GM12864 (cell line): Measurements from ENCODE around the gene CDH23.

Experiments
- DNase-seq: peaks from one replicate; pipeline ENCODE4 v3.0.0-alpha.2; 2011; ENCODE audit warnings: low read depth
- H3K4me3 ChIP-seq: 2 replicates; pipeline ENCODE4 v1.5.1; 2011; ENCODE audit warnings: mild to moderate bottlenecking, low read depth, low read length, control low read depth
- CTCF ChIP-seq: IDR thresholded peaks from 2 replicates; pipeline ENCODE4 v1.5.1; 2011; ENCODE audit warnings: low read depth, mild to moderate bottlenecking, moderate library complexity, low read length, control low read depth, inconsistent platforms; ENCODE audit errors: missing control alignments

CDH23 gene

GRCh38 chr10:71374481-71375233, 22.1 kb upstream of the CDH23 start:
- H3K4me3 ChIP-seq: no peak overlapping the region
- TF ChIP-seq CTCF: no peak
- DNase-seq: no peak

DNA sequence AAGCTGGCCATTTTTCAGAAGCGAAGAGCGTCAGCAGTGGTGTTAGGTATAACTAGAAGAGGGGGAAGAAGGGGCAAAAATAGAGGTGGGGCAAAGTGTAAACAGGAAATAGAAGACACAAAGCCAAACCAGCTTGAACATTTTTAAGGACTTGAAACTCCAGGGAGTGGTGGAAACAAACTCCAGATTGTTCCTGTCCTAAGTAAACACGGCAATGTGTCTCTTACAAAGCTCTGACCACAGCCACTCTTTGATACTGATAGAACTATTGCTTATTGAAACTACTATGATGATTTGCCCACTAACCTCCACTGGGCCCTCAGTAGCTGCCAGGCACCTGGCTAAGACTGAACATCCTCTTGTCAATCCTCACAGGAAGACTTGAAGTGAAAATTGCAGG, 20.8 kb upstream of the CDH23 start:
- no peak for TF ChIP-seq CTCF
- H3K4me3 ChIP-seq: no peak overlapping the region
- DNase-seq: no peak

DNA sequence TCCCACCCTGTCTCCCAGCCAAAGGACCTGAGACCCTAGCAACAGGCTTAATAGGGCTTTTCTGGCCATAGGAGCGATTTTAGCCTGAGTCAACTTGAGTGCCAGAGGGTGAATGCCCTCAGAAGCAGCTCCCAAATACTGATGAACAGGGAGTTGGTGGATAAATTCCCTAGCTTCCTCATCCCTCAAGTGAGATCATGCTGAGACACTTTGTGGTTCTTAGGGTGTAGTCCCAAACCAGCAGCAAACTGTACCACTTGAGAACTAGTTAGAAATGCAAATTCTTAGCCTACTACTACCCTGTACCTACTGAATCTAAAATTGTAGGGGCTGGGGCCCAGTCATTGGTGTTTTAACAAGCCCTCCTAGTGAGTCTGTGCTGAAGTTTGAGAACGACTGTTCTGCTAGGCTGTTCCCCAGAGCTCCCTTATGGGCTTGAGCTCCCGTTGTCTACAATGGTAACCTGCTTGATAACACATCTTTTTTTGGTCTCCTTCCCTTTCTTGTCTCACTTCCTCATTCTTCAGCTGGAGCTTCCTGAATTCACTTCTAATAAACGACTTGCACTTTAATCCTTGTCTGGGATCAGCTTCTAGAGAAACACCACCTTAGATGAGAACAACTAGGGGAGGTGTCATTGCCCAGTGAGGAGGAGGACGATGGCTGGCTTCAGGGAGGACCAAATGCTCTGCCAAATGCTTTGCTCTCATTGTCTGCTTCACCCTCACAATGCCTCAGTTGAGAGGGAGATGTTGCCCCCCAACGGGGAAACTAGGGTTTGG, 18.2 kb upstream of the CDH23 start:
- TF ChIP-seq CTCF: no peak
- no peak for DNase-seq
- no peak overlapping the region for H3K4me3 ChIP-seq

- no peak for DNase-seq
- no peak for TF ChIP-seq CTCF
- no peak overlapping the region for H3K4me3 ChIP-seq
Measured at GRCh38 chr10:71379118-71379766, 17.5 kb upstream of the CDH23 start.

DNA sequence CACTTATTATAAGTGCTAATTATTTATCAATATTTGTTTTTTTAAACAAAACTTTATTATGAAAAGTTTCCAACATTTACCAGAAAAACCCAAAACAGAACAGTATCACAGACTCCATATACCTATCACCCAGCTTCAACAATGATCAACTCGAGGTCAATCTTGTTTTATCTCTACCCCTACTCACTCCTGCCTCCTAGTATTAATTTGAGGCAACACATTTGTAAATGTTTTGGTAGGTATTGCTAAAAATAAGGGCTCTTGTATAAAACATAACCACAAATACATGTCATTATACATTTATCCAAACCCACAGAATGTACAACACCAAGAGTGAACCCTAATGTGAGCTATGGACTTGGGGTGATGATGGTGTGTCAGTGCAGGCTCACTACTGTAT, 15.9 kb upstream of the CDH23 start:
- TF ChIP-seq CTCF: no peak
- no peak overlapping the region for H3K4me3 ChIP-seq
- DNase-seq: no peak

DNA sequence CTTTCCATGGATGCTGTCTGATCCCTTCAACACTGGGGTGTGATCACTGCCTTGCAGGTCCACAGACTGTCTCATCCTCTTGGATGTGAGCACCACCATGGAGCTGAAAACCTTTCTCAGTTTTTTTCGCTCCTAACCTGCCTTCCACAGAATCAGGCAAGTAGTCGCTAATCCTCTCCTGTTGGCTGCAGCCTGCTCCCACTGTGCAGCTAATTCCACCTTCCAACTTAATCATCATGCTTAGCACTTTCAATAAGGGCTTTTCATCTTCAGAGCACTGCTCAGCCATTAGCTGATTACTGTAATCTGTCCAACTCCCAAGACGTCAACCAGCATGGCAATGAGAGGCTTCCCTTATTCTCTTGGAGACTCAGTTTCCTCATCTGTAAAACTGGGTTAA, 15.1 kb upstream of the CDH23 start:
- H3K4me3 ChIP-seq: no peak overlapping the region
- no peak for TF ChIP-seq CTCF
- no peak for DNase-seq
